GM12878 (cell line): ENCODE measurements around the gene CCDC85B. TPM values are rescaled to one million over a fixed set of nuclear protein-coding genes. Genes with fewer than 3 reads are reported as not detected.

Experiments
- BACH1 ChIP-seq: fragments of 450-650 bp; IDR thresholded peaks from 2 replicates; pipeline ENCODE4 v1.6.1; 2017; ENCODE audit warnings: mild to moderate bottlenecking, borderline replicate concordance
- BCL11A ChIP-seq: IDR thresholded peaks from 2 replicates; pipeline ENCODE4 v1.6.1; 2011; ENCODE audit warnings: low read depth, low read length
- CBX5 ChIP-seq: sonication (generic); IDR thresholded peaks from 2 replicates; pipeline ENCODE4 v1.6.1; 2016; ENCODE audit warnings: low read depth, moderate library complexity, mild to moderate bottlenecking, inconsistent platforms
- CEBPB ChIP-seq, 2 experiments: fragments of 150-350 bp in 1 of 2; IDR thresholded peaks; 2 replicates each; pipeline ENCODE4 v1.6.1; 2012 to 2014; ENCODE audit warnings: low read depth in 2 of 2, low read length in 2 of 2, borderline replicate concordance in 1 of 2, inconsistent platforms in 1 of 2
- CHD1 ChIP-seq: IDR thresholded peaks from 2 replicates; pipeline ENCODE4 v1.6.1; 2012; ENCODE audit warnings: low read depth, low read length, improper control_type of control experiment
- DPF2 ChIP-seq: fragments of 450-650 bp; IDR thresholded peaks from 2 replicates; pipeline ENCODE4 v1.6.1; 2017; ENCODE audit warnings: mild to moderate bottlenecking
- HSF1 ChIP-seq: fragments of 150-350 bp; IDR thresholded peaks from 2 replicates; pipeline ENCODE4 v1.6.1; 2014; ENCODE audit warnings: mild to moderate bottlenecking, low read depth, low read length
- KLF5 ChIP-seq: fragments of 450-650 bp; IDR thresholded peaks from 2 replicates; pipeline ENCODE4 v1.6.1; 2014; ENCODE audit warnings: mild to moderate bottlenecking; ENCODE audit not compliant: partially characterized antibody
- LARP7 ChIP-seq: fragments of 450-650 bp; IDR thresholded peaks from 2 replicates; pipeline ENCODE4 v1.6.1; 2017; ENCODE audit warnings: mild to moderate bottlenecking
- MXI1 ChIP-seq: fragments of 150-350 bp; IDR thresholded peaks from 2 replicates; pipeline ENCODE4 v1.6.1; 2011; ENCODE audit warnings: low read depth, mild to moderate bottlenecking, inconsistent platforms, low read length, improper control_type of control experiment
- NFXL1 ChIP-seq: fragments of 450-650 bp; IDR thresholded peaks from 2 replicates; pipeline ENCODE4 v1.6.1; 2017; ENCODE audit warnings: antibody characterized with exemption, mild to moderate bottlenecking, borderline replicate concordance
- NR2C1 ChIP-seq: fragments of 450-650 bp; IDR thresholded peaks from 2 replicates; pipeline ENCODE4 v1.6.1; 2017; ENCODE audit warnings: antibody characterized with exemption, mild to moderate bottlenecking, moderate library complexity
- POLR2AphosphoS5 ChIP-seq: IDR thresholded peaks from 2 replicates; pipeline ENCODE4 v1.6.1; 2011; ENCODE audit warnings: mild to moderate bottlenecking, low read length, inconsistent platforms
- RB1 ChIP-seq: fragments of 450-650 bp; formaldehyde crosslinking; IDR thresholded peaks from 2 replicates; pipeline ENCODE4 v1.6.1; 2017; ENCODE audit warnings: mild to moderate bottlenecking, borderline replicate concordance
- RFX5 ChIP-seq: IDR thresholded peaks from 2 replicates; pipeline ENCODE4 v1.6.1; 2011; ENCODE audit warnings: low read depth, low read length, improper control_type of control experiment
- SMAD5 ChIP-seq: IDR thresholded peaks from 2 replicates; pipeline ENCODE4 v1.6.1; 2016; ENCODE audit warnings: antibody characterized with exemption, low read depth
- SREBF1 ChIP-seq: IDR thresholded peaks from 2 replicates; pipeline ENCODE4 v1.6.1; 2012; ENCODE audit warnings: mild to moderate bottlenecking, low read length
- SRF ChIP-seq, 2 experiments: IDR thresholded peaks; 2 replicates each; pipeline ENCODE4 v1.6.1; 2011; ENCODE audit warnings: low read depth in 2 of 2, low read length in 2 of 2, mild to moderate bottlenecking in 1 of 2, moderate library complexity in 1 of 2
- STAT1 ChIP-seq: fragments of 450-650 bp; conservative IDR thresholded peaks from 2 replicates; pipeline ENCODE4 v1.6.1; 2014; ENCODE audit warnings: antibody characterized with exemption, mild to moderate bottlenecking
- SUZ12 ChIP-seq: fragments of 200-600 bp; sonication (generic); IDR thresholded peaks from one replicate; pipeline ENCODE4 v1.6.1; 2018; ENCODE audit warnings: antibody characterized with exemption, mild to moderate bottlenecking; ENCODE audit not compliant: unreplicated experiment
- TCF12 ChIP-seq: IDR thresholded peaks from 2 replicates; pipeline ENCODE4 v1.6.1; 2011; ENCODE audit warnings: low read depth, mild to moderate bottlenecking, low read length
- TCF3 ChIP-seq: IDR thresholded peaks from 2 replicates; pipeline ENCODE4 v1.6.1; 2012; ENCODE audit warnings: low read depth, mild to moderate bottlenecking, low read length, borderline replicate concordance; ENCODE audit not compliant: insufficient read depth
- ZNF207 ChIP-seq: fragments of 450-650 bp; IDR thresholded peaks from 2 replicates; pipeline ENCODE4 v1.6.1; 2014; ENCODE audit warnings: antibody characterized with exemption, mild to moderate bottlenecking, borderline replicate concordance
- ZNF217 ChIP-seq: fragments of 450-650 bp; IDR thresholded peaks from 2 replicates; pipeline ENCODE4 v1.6.1; 2017; ENCODE audit warnings: antibody characterized with exemption, mild to moderate bottlenecking
- ZNF24 ChIP-seq: fragments of 450-650 bp; IDR thresholded peaks from 2 replicates; pipeline ENCODE4 v1.6.1; 2017; ENCODE audit warnings: antibody characterized with exemption, mild to moderate bottlenecking
- ZSCAN29 ChIP-seq: fragments of 450-650 bp; IDR thresholded peaks from 2 replicates; pipeline ENCODE4 v1.6.1; 2017; ENCODE audit warnings: mild to moderate bottlenecking, moderate library complexity
- polyA plus RNA-seq, 11 experiments: library from polyadenylated mRNA; depleted of rRNA in 4 of 11; unstranded in 6 of 11; stranded (reverse) in 5 of 11; fragments of >200 nt; fragmentation: Nextera tagmentation in 4 of 11; fragmentation: Illumina TruSeq in 1 of 11; extraction: Ambion mirVana in 4 of 11; extraction: Trizol in 1 of 11; gene quantifications; 1 replicate in 1 of 11; 2 replicates in 10 of 11; pipeline versions ENCODE4 v1.2.1 to v1.2.3, GENCODE V29; 2011 to 2016; ENCODE audit warnings: inconsistent platforms in 2 of 11, missing spikeins in 2 of 11, low read depth in 1 of 11
- total RNA-seq, 4 experiments: library from RNA; depleted of rRNA in 3 of 4; stranded (reverse); fragments of >200 nt in 3 of 4; fragmentation: Illumina TruSeq in 1 of 4; extraction: Trizol in 1 of 4; gene quantifications; 2 replicates each; pipeline versions ENCODE4 v1.2.1 to v1.2.3, GENCODE V29; 2013 to 2021
- TF ChIP-seq, protein P1 (sequence below): fragments of 450-650 bp; IDR thresholded peaks from 2 replicates; pipeline ENCODE4 v1.6.1; 2017; ENCODE audit warnings: mild to moderate bottlenecking, moderate library complexity

The CCDC85B gene
- total and polyA plus RNA-seq, 10 of the 15 experiments (the other 5 are each of a cell fraction or from before 2014, with no cell fraction given): 0.32 to 114 (median 49.5) TPM

DNA sequence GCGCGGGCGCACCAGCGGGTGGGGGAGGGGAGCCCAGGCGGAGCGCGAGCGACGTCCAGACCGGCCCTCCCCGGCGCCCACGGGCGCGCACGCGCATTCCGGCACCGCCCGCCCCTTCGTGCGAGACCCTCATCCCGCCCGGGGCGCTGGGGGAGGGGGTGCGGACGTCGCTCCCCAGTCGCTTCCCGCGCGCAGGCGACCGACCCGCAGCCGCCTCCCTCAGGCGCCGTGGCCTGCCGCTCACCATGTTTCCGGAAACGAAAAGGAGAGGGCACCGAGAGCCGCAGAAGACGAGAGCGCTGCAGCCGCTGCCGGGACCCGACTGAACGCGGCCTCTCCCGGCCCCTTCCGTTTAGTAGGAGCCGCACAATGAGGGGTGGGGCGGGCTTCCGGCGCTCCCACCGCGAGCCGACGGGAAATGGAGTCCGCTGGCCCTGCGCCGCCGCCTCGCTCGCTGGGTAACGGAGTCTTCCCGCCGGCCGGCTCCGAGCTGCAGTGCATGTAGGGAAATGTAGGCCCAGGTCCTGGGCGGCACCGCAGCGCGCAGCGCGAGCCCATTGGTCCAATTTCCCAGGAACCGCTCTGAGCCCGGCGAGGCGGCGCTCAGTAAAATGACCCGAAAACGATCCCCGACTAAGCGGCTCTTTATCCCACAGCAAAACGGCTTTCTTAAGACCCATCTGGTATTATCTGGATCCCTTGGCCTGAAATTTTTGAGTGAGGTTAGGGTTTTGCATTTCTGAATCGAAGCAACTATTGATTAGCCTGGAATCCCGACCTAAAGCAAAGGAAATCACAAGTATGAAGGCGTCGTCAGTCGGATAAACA, 32.4 kb upstream of the CCDC85B start, which contains the start of gene CFL1 (continued):
- TF ChIP-seq TCF12: peak; percentile 79; the same call in 1 of the 2 replicates
- TF ChIP-seq STAT1: peak; percentile 90; the same call in 1 of the 2 replicates
- 0 out of 2 replicates have a peak, but pooled peaks have one; percentile 60 for TF ChIP-seq NFXL1
- TF ChIP-seq DPF2: peak; percentile 85
- peak; percentile 83; the same call in 1 of the 2 replicates for TF ChIP-seq CHD1
- peak; percentile 40 to 55; a peak in 2 of 4 replicates for TF ChIP-seq SRF (IDR thresholded peaks at IDR 0.05; ENCODE audit: low read depth in 2 of 2, low read length in 2 of 2)
- no peak for TF ChIP-seq CEBPB (IDR thresholded peaks at IDR 0.05; ENCODE audit: borderline replicate concordance in 1 of 2, low read depth in 2 of 2, low read length in 2 of 2)
- TF ChIP-seq LARP7: peak; percentile 98
- peak; percentile 57; the same call in 1 of the 2 replicates for TF ChIP-seq HSF1
- no peak; the same call in 1 of the 2 replicates for TF ChIP-seq RFX5
- peak; percentile 90 for TF ChIP-seq BACH1
- TF ChIP-seq ZSCAN29: 0 out of 2 replicates have a peak, but pooled peaks have one; percentile 19
- TF ChIP-seq SREBF1: peak; percentile 87
- TF ChIP-seq KLF5: peak; percentile 53
- 0 out of 2 replicates have a peak, but pooled peaks have one; percentile 63 for TF ChIP-seq ZNF24
- TF ChIP-seq NR2C1: peak; percentile 74
- TF ChIP-seq MXI1: 0 out of 2 replicates have a peak, but pooled peaks have one; percentile 36
- TF ChIP-seq SMAD5: peak; percentile 98
- peak; percentile 77; the same call in 1 of the 2 replicates for TF ChIP-seq ZNF217
- TF ChIP-seq TCF3: peak; percentile 87; the same call in 1 of the 2 replicates
- no peak for TF ChIP-seq BCL11A
- TF ChIP-seq, protein P1, sequence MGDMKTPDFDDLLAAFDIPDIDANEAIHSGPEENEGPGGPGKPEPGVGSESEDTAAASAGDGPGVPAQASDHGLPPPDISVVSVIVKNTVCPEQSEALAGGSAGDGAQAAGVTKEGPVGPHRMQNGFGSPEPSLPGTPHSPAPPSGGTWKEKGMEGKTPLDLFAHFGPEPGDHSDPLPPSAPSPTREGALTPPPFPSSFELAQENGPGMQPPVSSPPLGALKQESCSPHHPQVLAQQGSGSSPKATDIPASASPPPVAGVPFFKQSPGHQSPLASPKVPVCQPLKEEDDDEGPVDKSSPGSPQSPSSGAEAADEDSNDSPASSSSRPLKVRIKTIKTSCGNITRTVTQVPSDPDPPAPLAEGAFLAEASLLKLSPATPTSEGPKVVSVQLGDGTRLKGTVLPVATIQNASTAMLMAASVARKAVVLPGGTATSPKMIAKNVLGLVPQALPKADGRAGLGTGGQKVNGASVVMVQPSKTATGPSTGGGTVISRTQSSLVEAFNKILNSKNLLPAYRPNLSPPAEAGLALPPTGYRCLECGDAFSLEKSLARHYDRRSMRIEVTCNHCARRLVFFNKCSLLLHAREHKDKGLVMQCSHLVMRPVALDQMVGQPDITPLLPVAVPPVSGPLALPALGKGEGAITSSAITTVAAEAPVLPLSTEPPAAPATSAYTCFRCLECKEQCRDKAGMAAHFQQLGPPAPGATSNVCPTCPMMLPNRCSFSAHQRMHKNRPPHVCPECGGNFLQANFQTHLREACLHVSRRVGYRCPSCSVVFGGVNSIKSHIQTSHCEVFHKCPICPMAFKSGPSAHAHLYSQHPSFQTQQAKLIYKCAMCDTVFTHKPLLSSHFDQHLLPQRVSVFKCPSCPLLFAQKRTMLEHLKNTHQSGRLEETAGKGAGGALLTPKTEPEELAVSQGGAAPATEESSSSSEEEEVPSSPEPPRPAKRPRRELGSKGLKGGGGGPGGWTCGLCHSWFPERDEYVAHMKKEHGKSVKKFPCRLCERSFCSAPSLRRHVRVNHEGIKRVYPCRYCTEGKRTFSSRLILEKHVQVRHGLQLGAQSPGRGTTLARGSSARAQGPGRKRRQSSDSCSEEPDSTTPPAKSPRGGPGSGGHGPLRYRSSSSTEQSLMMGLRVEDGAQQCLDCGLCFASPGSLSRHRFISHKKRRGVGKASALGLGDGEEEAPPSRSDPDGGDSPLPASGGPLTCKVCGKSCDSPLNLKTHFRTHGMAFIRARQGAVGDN: peak; percentile 90
- peak; percentile 84 for TF ChIP-seq ZNF207
- no peak for TF ChIP-seq CBX5
- no peak for TF ChIP-seq SUZ12
- peak; percentile 99 for TF ChIP-seq POLR2AphosphoS5
- TF ChIP-seq RB1: peak; percentile 91; the same call in 1 of the 2 replicates
